ENCODE results near the gene FAM187B. TPM values are rescaled to one million over a fixed set of nuclear protein-coding genes. Genes with fewer than 3 reads are reported as not detected.

FAM187B gene
- total and polyA plus RNA-seq, 2 of the 4 experiments (the other 2 are of a cell fraction): not detected

GRCh38 chr19:35181387-35181786 lies 47.2 kb downstream of the FAM187B start:
- dilution Hi-C loops (cut with HindIII; ENCODE audit: low sequenced_read_pairs, unreplicated experiment): no loop called here
- Histone ChIP-seq H2AK9ac (replicated peaks; ENCODE audit: low read depth, low read length, poor library complexity) (no peak overlapping the region), H3K4me3 (ENCODE audit: insufficient read depth, low read depth, low read length) (no peak overlapping the region), H2BK5ac (ENCODE audit: low read depth, low read length, poor library complexity, severe bottlenecking) (no peak overlapping the region), H4K5ac (ENCODE audit: low read depth, low read length) (no peak overlapping the region), H2BK20ac (ENCODE audit: low read depth, low read length) (no peak overlapping the region), H4K20me1 (ENCODE audit: insufficient read depth, low read length) (no peaks in the 10 kb centered on the region), H3K9me3 (ENCODE audit: control insufficient read depth, insufficient read depth, low read length) (no peaks in the 10 kb centered on the region; the same call in 1 of the 2 replicates), H3K14ac (replicated peaks; ENCODE audit: low read depth, low read length) (no peak overlapping the region), H3K23ac (ENCODE audit: low read depth, low read length) (no peak overlapping the region), H3K27me3 (ENCODE audit: control insufficient read depth, insufficient read depth, low read length) (peaks cover 2% of the 10 kb centered on the region; the same call in 1 of the 2 replicates), H2AK5ac (ENCODE audit: low read depth, low read length) (no peak overlapping the region), H3K4me2 (ENCODE audit: low read depth, low read length) (no peak overlapping the region), H2BK15ac (ENCODE audit: low read depth, low read length) (no peak overlapping the region), H3K27ac (ENCODE audit: insufficient read depth, low read length) (no peak overlapping the region), H3K4me1 (ENCODE audit: control insufficient read depth, insufficient read depth, low read length) (no peaks in the 10 kb centered on the region), H3K9ac (ENCODE audit: low read depth, low read length) (no peak overlapping the region), H3K56ac (ENCODE audit: extremely low read depth, insufficient read depth, low read length) (no peak overlapping the region), H4K91ac (ENCODE audit: insufficient read depth, low read depth, low read length) (no peak overlapping the region), H2AFZ (replicated peaks; ENCODE audit: low read length, poor library complexity) (no peak overlapping the region), H3K18ac (ENCODE audit: low read depth, low read length) (no peak overlapping the region), H2BK120ac (ENCODE audit: low read depth, low read length) (no peak overlapping the region), H4K8ac (ENCODE audit: low read depth in 2 of 2, low read length in 2 of 2) (no peak overlapping the region), H3K4ac (ENCODE audit: low read depth, low read length) (no peak overlapping the region), H3K9me1 (ENCODE audit: insufficient read depth, low read length) (no peaks in the 10 kb centered on the region), H3K79me1 (ENCODE audit: low read depth in 1 of 2, low read length in 2 of 2) (no peaks in the 10 kb centered on the region), H3K36me3 (ENCODE audit: control insufficient read depth, insufficient read depth, low read length) (no peaks in the 10 kb centered on the region)
- DNase-seq (no peak), ATAC-seq (ENCODE audit: low read depth) (no peak)
- ChIA-PET POLR2A (ENCODE audit: unreplicated experiment) (no interaction called here), CTCF (no interaction called here)
- in situ Hi-C loops (cut with MboI; ENCODE audit: low sequenced_read_pairs): no loop called here
- no TSS peak for BruUV-seq (replicated peaks)
- WGBS, 2 experiments (ENCODE audit: extremely low coverage in 2 of 2, insufficient read length in 1 of 2): no CpG with 5 or more reads among the region's 1 CpG
- intact Hi-C loops (cut with micrococcal nuclease): no loop called here
- 0 out of 2 replicates have a peak, but pooled peaks have one; percentile 25 for TF ChIP-seq NFE2L2 (IDR thresholded peaks at IDR 0.05; ENCODE audit: low read depth, low read length)
- peak; percentile 61 for TF ChIP-seq MAFK (IDR thresholded peaks at IDR 0.05; ENCODE audit: low read depth, low read length)
- TF ChIP-seq RFX5 (IDR thresholded peaks at IDR 0.05; ENCODE audit: low read depth, low read length): no peak
